Ovary (tissue), 3 donors: ENCODE results near the gene MYO1E.

Experiments used
- CTCF ChIP-seq, 3 donors: fragments of 450-650 bp in 2 of 3; fragments of 200-600 bp in 1 of 3; IDR thresholded peaks; one replicate each; pipeline versions ENCODE4 v1.5.1 to v1.8.0; 2016 to 2022; ENCODE audit warnings: antibody characterized with exemption in 3 of 3, mild to moderate bottlenecking in 1 of 3
- EP300 ChIP-seq: sonication (generic); formaldehyde crosslinking; IDR thresholded peaks from one replicate; pipeline ENCODE4 v1.6.1; 2017; ENCODE audit warnings: antibody characterized with exemption
- donor health status: DM: no; HTN: no; CAD: no.

DNA sequence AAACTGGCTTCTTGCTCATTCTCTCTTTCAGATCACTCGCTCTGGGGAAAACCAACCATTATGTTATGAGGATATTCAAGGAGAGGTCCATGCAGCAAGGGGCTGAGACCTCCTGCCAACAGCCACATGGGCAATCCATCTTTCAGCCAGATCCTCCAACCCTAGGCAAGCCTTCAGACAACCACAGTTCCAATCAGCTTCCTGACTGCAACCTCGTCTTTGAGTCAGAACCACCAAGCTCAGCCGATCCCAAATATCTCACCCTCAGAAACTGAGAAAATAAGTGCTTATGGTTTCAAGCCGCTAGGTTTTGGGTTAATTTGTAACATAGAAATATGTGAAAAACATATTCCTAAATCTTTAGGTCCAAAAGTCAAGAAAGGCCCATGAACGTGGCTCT is 155.8 kb downstream of the MYO1E start:
- no peak for TF ChIP-seq CTCF (IDR thresholded peaks at IDR 0.05)
- no peak for TF ChIP-seq EP300
